ENCODE results near the gene STX4.

STX4 gene

DNA sequence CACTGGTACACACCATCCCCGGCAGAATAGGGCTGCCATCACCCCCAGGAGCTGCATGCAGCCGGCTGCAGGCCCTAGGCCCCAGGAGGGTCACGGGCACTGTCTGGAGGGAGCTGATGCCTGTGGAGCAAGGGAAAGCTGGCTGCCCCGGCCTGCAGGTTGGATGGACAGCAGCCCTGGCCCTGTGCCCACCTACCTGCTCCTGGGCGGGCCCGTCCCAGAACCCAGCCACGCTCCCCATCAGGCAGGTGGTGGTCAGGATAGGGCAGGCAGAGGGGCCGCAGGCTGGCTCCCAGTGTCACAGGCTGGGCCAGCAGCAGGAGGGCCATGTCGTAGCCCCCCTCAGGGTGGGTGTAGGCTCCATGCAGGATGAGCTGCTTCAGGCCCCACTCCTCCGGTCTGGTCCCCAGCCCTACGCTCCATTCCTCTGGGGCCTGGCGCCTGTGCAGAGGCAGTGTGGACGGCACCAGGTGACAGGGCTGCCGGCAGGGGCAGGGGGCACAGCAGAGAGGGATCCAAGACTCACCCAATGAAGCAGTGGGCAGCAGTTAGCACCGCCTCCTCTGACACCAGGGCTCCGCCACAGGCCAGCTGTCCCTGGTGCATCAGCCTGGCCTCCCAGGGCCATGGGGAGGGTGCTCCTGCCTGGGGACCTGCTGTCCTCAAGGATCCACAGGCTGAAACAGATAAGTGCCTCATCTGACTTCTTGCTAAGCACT, 51.4 kb downstream of the STX4 start:
- ChIA-PET POLR2A (ENCODE audit: low non-redundant PET) (interaction anchor here (1.1 kb wide), 1 partner anchor 11 kb away, joined by 3 read pairs; the partner anchor contains the start of genes ZNF646 and ZNF668), CTCF (no interaction called here)
- peak overlapping the region; percentile 67 for H3K27ac ChIP-seq
- TF ChIP-seq, protein P1, sequence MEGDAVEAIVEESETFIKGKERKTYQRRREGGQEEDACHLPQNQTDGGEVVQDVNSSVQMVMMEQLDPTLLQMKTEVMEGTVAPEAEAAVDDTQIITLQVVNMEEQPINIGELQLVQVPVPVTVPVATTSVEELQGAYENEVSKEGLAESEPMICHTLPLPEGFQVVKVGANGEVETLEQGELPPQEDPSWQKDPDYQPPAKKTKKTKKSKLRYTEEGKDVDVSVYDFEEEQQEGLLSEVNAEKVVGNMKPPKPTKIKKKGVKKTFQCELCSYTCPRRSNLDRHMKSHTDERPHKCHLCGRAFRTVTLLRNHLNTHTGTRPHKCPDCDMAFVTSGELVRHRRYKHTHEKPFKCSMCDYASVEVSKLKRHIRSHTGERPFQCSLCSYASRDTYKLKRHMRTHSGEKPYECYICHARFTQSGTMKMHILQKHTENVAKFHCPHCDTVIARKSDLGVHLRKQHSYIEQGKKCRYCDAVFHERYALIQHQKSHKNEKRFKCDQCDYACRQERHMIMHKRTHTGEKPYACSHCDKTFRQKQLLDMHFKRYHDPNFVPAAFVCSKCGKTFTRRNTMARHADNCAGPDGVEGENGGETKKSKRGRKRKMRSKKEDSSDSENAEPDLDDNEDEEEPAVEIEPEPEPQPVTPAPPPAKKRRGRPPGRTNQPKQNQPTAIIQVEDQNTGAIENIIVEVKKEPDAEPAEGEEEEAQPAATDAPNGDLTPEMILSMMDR (conservative IDR thresholded peaks at IDR 0.05; ENCODE audit: low read depth): no peak
- DNase-seq (ENCODE audit: low spot score): no peak

- TF ChIP-seq, protein P1 (conservative IDR thresholded peaks at IDR 0.05; ENCODE audit: low read depth): no peak
- H3K27ac ChIP-seq: peak overlapping the region; percentile 67
- DNase-seq (ENCODE audit: low spot score): no peak
- CTCF ChIA-PET: no interaction called here
- POLR2A ChIA-PET (ENCODE audit: low non-redundant PET): no interaction called here
Observed at GRCh38 chr16:31085411-31085810, 52.1 kb downstream of the STX4 start.

GRCh38 chr16:31085873-31086628, 52.7 kb downstream of the STX4 start:
- DNase-seq (ENCODE audit: low spot score): no peak
- POLR2A ChIA-PET (ENCODE audit: low non-redundant PET): no interaction called here
- CTCF ChIA-PET: interaction anchor here (0.5 kb wide), 1 partner anchor 86 kb away, joined by 3 read pairs; no protein-coding TSS in a partner anchor
- TF ChIP-seq, protein P1 (conservative IDR thresholded peaks at IDR 0.05; ENCODE audit: low read depth): no peak
- peak overlapping the region; percentile 67 for H3K27ac ChIP-seq

DNA sequence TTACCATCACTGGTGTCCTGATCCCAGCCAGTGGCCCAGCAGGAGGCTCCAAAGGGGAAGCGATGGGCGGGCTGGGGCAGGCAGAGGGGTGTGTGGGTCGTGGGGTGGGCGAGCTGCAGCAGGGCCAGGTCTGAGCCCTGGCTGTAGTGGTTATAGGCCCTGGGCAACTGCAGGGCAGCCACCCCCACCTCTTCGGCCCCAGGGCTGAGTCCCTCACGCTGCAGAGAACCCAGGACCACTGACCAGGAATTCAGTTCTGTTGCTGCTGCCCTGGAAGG, 53.2 kb downstream of the STX4 start:
- DNase-seq (ENCODE audit: low spot score): no peak
- CTCF ChIA-PET: interaction anchor here (0.5 kb wide), 1 partner anchor 86 kb away, joined by 3 read pairs; no protein-coding TSS in a partner anchor
- peak overlapping the region; percentile 67 for H3K27ac ChIP-seq
- TF ChIP-seq, protein P1 (conservative IDR thresholded peaks at IDR 0.05; ENCODE audit: low read depth): no peak
- POLR2A ChIA-PET (ENCODE audit: low non-redundant PET): no interaction called here

- no peak for DNase-seq (ENCODE audit: low spot score)
- ChIA-PET CTCF (interaction anchor here (2.5 kb wide), 1 partner anchor 102 kb away, joined by 11 read pairs; the partner anchor contains the start of gene HSD3B7), POLR2A (ENCODE audit: low non-redundant PET) (no interaction called here)
- TF ChIP-seq, protein P1 (conservative IDR thresholded peaks at IDR 0.05; ENCODE audit: low read depth): no peak
- H3K27ac ChIP-seq: peak overlapping the region; percentile 67
Observed at GRCh38 chr16:31087481-31087880, 54.1 kb downstream of the STX4 start.

DNA sequence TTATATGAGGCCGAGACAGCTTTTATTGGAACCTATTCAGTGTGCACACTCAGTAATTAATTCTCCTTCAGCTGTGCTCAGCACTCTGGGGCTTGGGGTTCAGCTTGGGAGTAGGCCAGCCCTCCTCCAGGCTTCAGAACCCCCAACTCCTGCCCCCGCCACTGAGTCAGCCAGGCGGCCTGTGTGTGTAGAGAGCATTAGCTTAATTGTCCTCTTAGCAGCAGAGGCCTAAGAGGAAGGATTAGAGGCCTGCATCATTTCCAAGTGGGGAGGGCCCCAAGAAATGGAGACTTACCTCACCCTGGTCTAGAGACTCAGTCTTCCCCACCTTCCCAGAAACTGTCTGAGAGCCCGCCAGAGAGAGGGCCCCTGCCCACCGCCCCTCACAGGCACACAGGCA, 54.6 kb downstream of the STX4 start:
- CTCF ChIA-PET: interaction anchor here (2.5 kb wide), 1 partner anchor 103 kb away, joined by 11 read pairs; the partner anchor contains the start of gene HSD3B7
- POLR2A ChIA-PET (ENCODE audit: low non-redundant PET): no interaction called here
- TF ChIP-seq, protein P1 (conservative IDR thresholded peaks at IDR 0.05; ENCODE audit: low read depth): no peak
- no peak for DNase-seq (ENCODE audit: low spot score)
- peak overlapping the region; percentile 67 for H3K27ac ChIP-seq

Data from RWPE1 (cell line).